ENCODE data around the gene SOCS2. TPM values are rescaled to one million over a fixed set of nuclear protein-coding genes. Genes with fewer than 3 reads are reported as not detected.
"Not testable (repeated sequence)": the region's sequence is repeated elsewhere in the genome, so short reads cannot be mapped to it uniquely, and the experiment has no call there.

The SOCS2 gene
- total RNA-seq, 6 experiments from 2014 or later = 32.2 to 64.4 (median 58.8) TPM

- Mint-ChIP-seq H3K27ac (no peak overlapping the region), H3K27me3 (ENCODE audit: insufficient read depth) (no peaks in the 10 kb centered on the region), H3K9me3 (no peaks in the 10 kb centered on the region), H3K4me3 (no peak overlapping the region), H3K36me3 (ENCODE audit: low read depth) (peaks cover 5% of the 10 kb centered on the region; the same call in 1 of the 2 replicates), H3K4me1 (ENCODE audit: low read depth) (no peaks in the 10 kb centered on the region)
- TF ChIP-seq, protein P1, sequence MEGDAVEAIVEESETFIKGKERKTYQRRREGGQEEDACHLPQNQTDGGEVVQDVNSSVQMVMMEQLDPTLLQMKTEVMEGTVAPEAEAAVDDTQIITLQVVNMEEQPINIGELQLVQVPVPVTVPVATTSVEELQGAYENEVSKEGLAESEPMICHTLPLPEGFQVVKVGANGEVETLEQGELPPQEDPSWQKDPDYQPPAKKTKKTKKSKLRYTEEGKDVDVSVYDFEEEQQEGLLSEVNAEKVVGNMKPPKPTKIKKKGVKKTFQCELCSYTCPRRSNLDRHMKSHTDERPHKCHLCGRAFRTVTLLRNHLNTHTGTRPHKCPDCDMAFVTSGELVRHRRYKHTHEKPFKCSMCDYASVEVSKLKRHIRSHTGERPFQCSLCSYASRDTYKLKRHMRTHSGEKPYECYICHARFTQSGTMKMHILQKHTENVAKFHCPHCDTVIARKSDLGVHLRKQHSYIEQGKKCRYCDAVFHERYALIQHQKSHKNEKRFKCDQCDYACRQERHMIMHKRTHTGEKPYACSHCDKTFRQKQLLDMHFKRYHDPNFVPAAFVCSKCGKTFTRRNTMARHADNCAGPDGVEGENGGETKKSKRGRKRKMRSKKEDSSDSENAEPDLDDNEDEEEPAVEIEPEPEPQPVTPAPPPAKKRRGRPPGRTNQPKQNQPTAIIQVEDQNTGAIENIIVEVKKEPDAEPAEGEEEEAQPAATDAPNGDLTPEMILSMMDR (IDR thresholded peaks at IDR 0.05) = no peak
- no peak for DNase-seq
Measured at GRCh38 chr12:93552427-93552826, 20.0 kb upstream of the SOCS2 start.

DNA sequence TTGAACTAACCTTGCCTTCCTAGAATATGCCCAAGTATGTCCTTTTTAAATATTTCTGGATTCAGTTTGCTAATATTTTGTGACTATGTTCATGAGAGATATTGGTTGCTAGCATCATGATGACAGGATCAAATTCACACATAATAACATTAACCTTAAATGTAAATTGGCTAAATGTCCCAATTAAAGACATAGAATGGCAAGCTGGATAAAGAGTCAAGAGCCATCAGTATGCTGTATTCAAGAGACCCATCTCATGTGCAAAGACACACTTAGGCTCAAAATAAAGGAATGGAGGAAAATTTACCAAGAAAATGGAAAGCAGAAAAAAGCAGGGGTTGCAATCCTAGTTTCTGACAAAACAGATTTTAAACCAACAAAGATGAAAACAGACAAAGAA, 14.6 kb upstream of the SOCS2 start:
- H3K36me3 Mint-ChIP-seq (ENCODE audit: low read depth) = peaks cover 56% of the 10 kb centered on the region
- DNase-seq; H3K4me1 Mint-ChIP-seq (ENCODE audit: low read depth); H3K4me3 Mint-ChIP-seq; H3K27ac Mint-ChIP-seq; H3K27me3 Mint-ChIP-seq (ENCODE audit: insufficient read depth): not testable (repeated sequence)
- H3K9me3 Mint-ChIP-seq = peaks cover 16% of the 10 kb centered on the region

- H3K36me3 Mint-ChIP-seq (ENCODE audit: low read depth) = peaks cover 56% of the 10 kb centered on the region
- not testable (repeated sequence) for H3K4me3 Mint-ChIP-seq, DNase-seq
Measured at GRCh38 chr12:93558685-93559084, 13.8 kb upstream of the SOCS2 start.

DNA sequence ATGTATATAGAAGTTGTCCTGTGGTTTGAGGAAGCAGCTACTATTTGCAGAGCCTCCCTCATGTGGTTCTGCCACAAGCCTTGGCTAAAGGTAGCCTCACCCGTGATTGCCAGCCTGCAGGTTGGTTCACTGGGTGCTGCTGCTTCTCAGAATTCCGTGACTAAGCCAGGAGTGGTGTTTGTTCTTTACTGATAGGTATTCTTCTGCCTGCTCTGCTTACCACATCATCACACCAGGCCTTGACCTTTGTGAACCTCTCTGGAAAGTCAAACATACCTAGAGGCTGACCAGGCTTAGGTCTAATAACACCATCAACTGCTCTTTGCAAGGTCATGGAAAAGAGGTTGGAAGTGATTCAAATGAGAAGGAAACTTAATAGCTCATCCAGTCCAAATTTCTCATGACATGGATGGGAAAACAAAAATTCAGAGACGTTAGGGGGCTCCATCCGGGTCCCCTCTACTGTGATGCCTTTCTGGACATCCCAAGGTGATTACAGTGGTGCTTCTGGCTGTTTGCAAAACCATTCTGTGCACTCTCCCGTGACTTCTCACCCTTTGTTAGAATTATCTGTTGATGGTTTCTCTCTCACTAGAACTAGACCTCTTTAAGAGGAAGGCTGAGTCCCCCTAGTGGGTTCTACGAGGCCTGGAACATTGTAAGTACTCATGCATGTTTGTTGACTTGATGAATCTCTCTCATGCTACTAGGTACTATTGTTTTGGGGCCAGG, 8.5 kb upstream of the SOCS2 start:
- Mint-ChIP-seq H3K4me1 (ENCODE audit: low read depth) (peaks cover 20% of the 10 kb centered on the region), H3K36me3 (ENCODE audit: low read depth) (peaks cover 52% of the 10 kb centered on the region), H3K27ac (no peak overlapping the region), H3K4me3 (no peak overlapping the region), H3K9me3 (peaks cover 2% of the 10 kb centered on the region), H3K27me3 (ENCODE audit: insufficient read depth) (peaks cover 2% of the 10 kb centered on the region; the same call in 1 of the 2 replicates)
- TF ChIP-seq, protein P1 (IDR thresholded peaks at IDR 0.05) = peak; percentile 52
- DNase-seq = peak; percentile 21

More at GRCh38 chr12:93558685-93559084, 13.8 kb upstream of the SOCS2 start:
- peaks cover 16% of the 10 kb centered on the region for H3K9me3 Mint-ChIP-seq
- not testable (repeated sequence) for H3K27ac Mint-ChIP-seq; H3K27me3 Mint-ChIP-seq (ENCODE audit: insufficient read depth); H3K4me1 Mint-ChIP-seq (ENCODE audit: low read depth)

DNA sequence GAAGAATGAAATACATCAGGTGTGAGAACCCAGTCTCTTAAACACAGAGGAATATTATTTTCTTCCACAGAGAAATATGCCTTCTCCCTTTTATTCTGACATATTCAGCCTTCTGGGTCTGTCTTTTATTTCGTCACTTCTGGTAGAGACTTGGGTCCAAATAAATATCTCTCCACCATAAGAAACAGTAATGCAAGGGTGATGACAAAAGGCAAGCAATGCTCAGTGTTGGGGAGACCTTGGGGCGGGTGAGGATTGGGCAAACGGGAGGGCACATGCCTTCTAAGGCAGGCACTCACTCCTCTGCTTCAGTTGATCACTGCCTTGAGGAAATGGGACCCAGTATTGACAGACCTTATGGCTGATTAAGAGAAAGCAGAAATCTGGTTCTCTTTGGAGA, 6.7 kb upstream of the SOCS2 start:
- H3K36me3 Mint-ChIP-seq (ENCODE audit: low read depth) = peaks cover 37% of the 10 kb centered on the region
- no peaks in the 10 kb centered on the region; the same call in 1 of the 2 replicates for H3K9me3 Mint-ChIP-seq
- DNase-seq = no peak
- H3K4me3 Mint-ChIP-seq = no peak overlapping the region
- H3K27me3 Mint-ChIP-seq (ENCODE audit: insufficient read depth) = peaks cover 2% of the 10 kb centered on the region; the same call in 1 of the 2 replicates
- TF ChIP-seq, protein P1 (IDR thresholded peaks at IDR 0.05) = no peak
- H3K27ac Mint-ChIP-seq = no peak overlapping the region
- peaks cover 20% of the 10 kb centered on the region for H3K4me1 Mint-ChIP-seq (ENCODE audit: low read depth)

DNA sequence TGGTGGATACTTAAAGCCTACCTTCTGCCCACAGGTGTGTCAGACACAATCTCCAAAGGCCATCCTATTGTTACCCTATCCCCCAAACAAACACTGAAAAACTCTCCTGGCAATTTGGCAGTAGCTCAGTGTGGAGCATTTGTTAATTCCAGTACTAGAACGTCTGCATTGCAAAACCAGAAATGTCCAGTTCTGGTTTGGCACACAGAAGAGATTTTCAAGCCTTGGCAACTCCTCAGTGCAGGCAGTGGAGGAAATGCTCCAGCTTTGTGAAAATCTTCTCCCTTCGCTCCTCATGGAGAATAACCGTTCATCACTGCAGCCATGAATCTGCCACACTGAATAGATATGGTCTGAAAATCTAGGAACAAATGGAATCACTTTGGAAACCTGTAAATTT, 5.3 kb upstream of the SOCS2 start:
- Mint-ChIP-seq H3K4me1 (ENCODE audit: low read depth) (peaks cover 20% of the 10 kb centered on the region), H3K4me3 (no peak overlapping the region), H3K27me3 (ENCODE audit: insufficient read depth) (peaks cover 2% of the 10 kb centered on the region; the same call in 1 of the 2 replicates), H3K27ac (no peak overlapping the region), H3K9me3 (no peaks in the 10 kb centered on the region), H3K36me3 (ENCODE audit: low read depth) (peaks cover 24% of the 10 kb centered on the region)
- DNase-seq = no peak
- TF ChIP-seq, protein P1 (IDR thresholded peaks at IDR 0.05) = no peak

All from HFFc6 (cell line).